ENCODE data around the gene KIF5B.
"Not testable (repeated sequence)": the region's sequence is repeated elsewhere in the genome, so short reads cannot be mapped to it uniquely, and the experiment has no call there.

Gene KIF5B

DNA sequence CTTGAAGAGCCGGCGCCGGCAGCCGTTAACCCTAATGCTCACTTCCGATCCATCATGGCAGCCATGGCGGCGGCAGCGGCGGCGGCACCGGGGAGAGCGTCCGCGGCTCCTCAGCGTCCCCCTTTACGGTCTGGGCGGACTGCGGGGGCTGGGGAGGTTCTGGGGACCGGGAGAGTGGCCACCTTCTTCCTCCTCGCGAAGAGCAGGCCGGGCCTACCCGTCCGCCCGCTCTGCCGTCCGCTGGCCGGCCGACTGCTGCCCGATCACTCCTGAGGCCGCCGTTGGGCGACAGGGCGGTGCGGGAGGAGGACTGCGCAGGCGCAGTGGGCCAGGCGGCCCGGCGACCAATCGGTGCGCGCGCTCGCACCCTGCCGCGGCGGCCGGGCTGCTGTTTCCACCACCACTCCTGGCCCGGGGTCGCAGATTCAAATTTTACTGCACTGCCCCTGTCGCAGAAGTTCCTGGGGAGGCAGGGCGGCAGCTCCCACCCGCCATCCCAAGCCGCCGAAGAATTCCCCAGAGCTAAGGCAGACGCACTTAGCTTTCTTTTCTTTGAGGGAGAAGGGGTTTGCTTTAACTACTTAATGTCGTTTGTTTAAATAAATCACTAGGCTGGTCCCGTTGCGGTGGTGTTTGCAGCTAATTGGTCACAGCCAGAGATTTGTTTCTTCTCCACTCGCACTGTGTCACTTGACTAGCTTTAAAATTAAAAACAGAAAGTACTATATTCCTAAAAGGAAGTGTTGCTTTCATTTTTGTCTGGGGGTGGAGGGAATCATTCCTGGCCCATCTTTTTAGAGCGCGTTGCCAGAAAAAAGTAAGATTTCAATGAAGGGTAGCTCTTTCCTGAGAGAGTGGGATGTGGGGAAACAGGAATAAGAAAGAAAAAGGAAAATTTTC, at the start of gene KIF5B:
Gene KIF5B (minus strand): TSS at position 290 of the 900 bp plus-strand sequence. CDS start 452 bp downstream, outside the sequence.
- DNase-seq: peak; percentile 76

DNA sequence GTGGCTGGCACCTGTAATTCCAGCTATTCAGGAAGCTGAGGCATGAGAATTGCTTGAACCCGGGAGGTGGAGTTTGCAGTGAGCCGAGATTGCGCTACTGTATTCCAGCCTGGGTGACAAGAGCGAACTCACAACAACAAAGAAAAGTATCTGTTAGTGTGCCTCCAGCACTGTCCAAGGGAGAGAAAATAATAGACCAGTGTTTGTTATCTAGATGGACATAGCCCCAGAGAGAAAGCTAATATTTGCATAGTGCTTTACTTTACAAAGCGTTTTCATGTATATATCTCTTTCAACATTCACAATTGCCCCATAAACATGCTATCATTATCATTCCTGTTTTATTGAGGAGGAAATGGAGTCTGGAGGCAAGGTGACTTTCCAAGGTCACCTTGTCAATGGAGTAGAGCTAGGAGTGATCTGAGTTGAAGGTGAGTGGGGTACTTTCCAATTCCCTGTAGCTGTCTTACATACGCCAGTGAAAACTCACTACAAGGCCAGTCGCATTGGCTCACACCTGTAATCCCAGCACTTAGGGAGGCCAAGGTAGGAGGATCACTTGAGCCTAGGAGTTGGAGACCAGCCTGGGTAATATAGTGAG, 49.7 kb upstream of the KIF5B start:
- no peak for DNase-seq

DNA sequence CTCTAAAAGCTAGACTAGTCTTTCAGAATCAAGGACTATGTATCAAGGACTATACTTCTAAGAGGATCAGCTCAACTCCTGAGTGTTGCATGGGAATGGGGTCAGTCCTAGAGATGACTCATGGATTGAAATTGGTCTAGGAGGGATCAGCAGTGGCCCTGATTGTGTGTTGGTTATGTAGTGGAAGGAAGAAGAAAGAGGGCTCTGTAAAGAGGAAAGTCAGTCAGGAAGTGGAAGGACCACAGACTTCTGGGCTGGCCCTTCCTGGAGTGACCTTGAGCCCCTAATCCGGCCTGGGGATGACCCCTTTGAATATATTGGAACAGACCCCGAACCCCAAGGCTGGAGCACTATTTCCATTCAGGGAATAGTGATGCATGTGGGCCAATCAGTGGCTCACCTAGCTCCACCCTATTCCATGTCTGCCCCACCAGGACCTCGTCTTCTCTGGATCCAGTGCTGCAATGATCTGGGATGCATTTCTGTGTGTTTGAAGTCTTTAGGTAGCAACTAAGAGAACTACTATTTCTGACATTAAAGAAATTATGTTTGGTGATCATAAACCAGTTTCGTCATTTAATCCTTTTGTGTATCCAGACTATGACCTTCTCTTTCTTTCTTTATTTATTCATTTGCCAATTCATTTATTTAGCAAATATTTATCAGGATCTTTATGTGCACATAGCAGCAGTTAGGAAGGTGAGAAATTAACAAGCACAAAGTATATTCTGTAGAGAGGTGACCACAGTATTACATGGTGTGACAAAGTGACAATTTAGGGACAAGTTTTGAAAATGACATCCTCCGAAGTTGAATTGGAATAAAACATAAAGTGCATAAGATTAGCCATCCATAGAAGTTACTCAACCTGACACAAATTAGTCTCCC, 48.6 kb upstream of the KIF5B start:
- DNase-seq: no peak

DNA sequence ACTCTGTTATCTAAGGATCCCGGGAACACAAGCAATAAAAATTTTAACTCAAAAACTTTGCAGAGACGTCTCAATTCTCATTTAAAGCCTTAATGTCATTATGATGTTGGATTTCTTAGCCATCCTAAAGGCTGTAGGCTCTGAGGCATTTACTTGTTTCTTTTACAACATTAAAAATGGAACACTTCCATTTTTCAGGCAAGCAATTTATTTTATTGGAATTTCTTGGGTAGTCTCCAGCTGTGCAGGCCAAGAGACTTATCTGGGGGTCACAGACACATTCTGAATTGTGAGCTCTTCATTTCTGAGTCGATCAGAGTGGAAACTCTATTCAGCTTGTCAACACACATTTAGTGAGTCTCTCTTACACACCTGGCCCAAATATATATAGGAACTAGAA, 48.0 kb upstream of the KIF5B start:
- no peak for DNase-seq

DNA sequence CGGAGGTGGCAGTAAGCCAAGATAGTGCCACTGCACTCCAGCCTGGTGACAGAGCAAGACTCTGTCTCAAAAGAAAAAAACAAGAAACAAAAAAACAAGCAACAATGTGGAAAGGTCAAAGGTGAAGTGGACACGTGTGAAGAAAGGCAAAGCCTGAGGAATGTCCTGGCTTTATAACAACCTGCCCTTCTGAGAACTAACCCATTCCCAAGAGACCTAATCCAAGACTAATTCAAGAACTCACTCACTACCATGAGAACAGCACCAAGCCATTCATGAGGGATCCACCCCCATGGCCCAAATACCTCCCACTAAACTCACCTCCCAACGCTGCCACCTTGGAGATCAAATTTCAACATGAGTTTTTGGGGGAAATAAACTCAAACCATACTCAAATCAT, 47.5 kb upstream of the KIF5B start:
- no peak for DNase-seq

DNA sequence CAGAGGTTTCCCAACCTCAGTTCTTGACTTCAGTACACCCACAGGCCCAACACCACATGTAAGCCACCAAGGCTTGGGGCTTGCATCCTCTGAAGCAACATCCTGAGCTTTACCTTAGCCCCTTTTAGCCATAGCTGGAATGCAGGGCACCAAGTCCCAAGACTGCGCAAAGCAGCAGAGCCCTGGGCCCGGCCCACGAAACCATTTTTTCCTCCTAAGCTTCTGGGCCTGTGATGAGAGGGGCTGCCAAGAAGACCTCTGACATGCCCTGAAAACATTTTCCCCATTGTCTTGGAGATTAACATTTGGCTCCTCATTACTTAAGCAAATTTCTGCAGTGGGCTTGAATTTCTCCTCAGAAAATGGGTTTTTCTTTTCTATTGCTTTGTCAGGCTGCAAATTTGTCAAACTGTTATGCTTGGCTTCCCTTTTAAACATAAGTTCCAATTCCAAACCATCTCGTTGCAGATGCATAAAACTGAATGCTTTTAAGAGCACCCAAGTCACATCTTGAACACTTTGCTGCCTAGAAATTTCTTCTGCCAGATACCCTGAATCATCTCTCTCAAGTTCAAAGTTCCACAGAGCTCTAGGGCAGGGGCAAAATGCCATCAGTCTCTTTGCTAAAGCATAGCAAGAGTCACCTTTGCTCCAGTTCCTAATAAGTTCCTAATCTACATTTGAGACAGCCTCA, 42.5 kb upstream of the KIF5B start:
- DNase-seq: not testable (repeated sequence)

DNA sequence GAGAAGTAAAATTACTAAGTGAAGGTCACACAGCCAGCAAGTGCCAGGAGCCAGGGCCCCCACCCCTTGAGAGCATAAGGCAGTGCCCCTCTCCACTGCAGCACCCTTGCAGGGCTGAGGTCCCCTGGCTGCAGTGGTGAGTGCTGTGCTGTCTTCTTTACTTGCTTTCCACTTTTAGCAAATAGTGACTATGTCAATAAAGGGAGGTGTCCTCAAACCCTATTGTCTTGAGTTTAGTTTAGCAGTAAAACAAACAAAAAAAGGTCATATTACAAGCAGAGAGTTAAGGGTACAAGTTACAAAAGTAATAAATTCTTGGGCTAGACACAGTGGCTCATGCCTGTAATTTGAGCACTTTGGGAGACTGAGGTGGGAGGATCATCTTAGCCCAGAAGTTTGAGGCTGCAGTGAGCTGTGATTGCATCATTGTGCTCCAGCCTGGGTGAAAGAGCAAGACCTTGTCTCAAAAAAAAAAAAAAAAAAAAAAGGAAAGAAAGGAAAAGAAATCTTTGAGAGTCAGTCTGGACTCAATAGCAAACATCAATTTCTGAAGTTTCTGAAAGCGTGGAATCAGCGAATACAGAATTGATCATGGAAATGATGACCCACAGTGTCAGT, 39.0 kb upstream of the KIF5B start:
- no peak for DNase-seq

DNA sequence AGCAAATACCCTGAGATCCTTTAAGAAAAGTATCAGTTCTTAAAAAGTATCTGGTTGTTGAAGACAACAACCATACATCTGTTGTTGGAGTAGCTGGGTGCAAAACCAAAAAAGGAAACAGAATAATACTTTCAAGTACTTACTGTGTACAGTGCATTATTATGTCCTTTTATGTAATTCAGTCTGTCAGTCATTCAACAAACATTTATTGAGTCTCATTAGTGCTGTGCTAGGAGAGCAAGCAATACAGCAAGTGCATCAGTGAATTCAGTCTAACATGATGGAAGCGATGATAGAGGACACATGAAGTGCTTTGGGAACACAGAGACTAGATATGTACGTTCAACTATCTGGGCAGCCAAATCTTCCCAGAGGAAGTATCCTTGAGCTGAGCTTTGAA, 37.4 kb upstream of the KIF5B start:
- DNase-seq: no peak

DNA sequence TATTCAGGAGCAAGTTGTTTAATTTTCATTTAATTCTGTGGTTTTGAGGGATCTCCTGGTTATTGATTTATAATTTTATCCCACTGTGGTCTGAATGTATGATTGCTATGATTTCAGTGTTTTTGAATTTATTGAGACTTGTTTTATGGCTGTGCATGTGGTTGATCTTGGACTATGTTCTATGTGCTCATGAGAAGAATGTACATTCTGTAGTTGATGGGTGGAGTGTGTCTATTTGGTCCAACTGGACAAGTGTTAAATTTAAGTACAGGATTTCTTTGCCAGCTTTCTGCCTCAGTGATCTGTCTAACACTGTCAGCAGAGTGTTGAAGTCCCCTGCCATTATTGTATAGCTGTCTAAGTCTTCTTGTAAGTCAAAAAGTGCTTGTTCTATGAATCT, 34.8 kb upstream of the KIF5B start:
- DNase-seq: no peak

DNA sequence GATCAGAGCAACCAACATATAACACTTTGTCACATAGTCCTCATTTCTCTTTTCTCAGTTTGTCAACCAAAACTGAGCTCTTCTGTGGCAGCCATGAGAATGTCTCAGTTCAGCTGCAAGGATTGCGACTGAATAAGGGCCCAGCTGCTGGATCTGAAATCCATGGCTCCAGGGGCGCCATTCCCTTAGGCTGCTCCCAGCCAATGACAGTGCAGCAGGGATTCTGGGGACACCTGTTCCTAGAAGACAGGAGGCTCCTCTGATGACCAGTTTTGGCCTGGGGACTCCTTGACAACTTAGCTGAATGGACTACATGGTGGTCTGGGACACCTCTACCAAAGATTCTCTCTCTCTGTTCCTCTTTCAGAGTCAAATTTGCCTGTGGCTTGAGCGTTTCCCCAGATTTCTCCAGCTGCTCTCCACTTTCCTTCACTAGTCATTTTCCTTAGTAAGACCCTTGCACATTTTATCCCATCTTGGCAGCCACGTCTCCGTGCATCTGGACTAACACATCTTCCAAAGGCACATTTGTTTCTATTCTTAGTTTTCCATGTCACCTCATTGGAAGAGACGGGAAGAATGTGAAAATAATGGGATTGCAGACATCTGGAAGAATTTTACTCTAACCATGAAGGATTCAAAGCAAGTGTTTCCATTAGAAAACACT, 28.1 kb upstream of the KIF5B start:
- no peak for DNase-seq

DNA sequence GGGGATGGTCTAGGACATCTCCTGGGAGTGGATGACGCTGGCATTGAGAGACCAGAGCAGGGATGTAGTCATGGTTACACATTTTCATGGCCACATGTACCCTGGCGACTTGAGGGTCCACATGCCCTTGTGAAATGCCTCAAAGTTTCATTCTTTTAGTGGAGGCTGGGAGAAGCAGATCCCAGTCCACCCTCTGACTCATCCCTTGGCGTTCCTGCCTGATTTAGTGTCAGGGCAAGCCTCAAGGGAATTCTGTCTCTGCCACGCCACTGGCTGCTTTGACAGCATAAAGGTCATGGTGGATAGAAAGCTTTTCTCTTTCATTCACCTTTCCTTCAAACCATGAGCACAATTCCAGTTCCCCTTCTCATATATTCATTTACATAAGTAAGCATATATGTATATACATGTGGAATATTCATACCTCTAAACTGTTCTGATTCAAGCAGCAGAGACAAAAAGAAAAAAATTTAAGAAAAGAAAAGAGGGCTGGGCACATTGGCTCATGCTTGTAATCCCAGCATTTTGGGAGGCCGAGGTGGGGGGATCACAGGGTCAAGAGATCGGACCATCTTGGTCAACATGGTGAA, 21.8 kb upstream of the KIF5B start:
- no peak for DNase-seq

DNA sequence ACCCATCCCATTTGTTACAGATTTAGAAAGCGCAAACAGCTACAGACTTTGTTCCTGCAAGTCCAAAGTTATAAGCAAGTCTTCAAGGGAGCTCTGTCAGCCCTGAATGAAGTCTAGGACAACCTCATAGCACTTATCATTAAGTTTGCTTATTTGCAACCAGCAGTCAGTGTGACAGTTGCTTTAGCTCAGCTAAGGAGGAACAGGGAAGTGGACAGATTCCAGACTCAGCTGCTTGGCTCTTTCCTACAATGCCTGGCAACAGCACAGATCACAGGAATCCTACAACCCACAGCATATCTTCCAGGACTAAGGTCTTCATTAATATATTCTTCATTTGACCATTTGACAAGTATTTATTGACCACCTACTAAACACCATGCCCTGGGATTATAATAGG, 17.4 kb upstream of the KIF5B start:
- DNase-seq: no peak

DNA sequence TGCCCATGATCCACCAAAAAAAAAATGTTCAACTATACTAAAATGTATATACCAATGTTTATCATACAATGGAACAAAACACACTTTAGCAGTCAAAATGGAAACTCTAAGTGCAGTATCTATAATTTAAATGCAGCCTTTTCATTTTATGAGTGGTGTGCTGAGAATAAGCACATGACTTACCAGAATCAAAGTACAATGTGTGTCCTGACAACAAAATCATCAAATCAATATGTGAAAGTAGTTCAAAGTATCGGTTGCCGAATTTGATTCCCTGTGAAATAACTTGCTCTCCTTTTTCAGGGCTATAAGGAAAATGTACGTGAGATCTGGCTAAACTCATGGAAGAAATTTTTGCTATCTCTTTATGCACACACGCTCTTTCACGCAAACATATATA, 16.9 kb upstream of the KIF5B start:
- no peak for DNase-seq

DNA sequence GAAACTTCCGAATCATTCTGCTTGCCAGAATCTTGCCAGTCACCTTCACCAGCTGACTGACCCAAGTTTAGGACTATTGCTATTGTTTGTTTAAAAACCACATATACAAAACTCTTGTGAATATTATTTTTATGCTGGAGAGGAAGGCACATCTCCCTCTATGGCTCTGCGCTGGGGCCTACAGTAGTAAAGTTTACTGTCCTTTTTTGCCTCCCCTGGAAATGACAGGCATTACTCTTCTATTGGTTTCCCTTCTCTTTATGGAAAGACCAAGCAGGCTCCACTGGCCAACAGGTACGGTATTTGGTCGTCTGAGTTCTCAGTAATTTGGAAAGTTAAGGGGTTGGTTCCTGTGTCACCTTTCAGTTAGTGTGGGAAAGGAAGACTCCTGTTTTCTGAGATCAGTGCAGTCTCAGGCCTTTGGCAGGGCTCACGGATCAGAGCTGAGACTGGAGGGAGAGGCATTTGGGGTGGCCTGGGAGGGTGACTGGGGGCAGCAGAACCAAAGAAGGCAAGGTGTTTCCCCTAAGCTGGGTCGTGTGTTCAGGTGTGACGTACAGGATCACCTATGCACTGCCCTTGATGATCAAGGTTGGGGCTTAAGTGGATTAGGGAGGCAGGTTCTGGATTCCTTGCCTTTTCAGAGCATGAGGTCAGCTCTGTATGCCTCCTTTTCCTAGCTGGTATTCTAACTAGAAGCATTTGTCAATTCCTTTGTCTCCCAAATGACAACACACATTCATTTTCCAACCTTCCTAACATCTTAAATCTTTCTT, 16.0 kb upstream of the KIF5B start:
- no peak for DNase-seq

DNA sequence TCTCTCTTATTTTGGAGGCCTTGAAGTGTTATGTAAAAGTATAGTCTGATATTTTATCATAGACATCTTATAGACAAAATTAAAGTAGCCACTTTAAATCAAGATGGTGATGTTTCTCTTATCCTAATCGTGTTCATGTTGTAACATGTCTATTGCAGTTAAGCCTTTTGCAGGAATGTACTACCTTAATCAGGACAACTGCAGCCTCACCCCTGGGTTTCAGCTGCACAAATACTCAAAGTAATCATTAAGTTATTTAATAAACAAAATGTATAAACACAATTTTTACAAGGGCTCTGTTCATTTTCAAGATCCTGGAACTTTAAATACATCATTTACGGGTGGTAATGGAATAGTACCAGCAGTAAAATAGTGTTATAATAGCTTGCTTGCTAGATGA, 14.4 kb upstream of the KIF5B start:
- no peak for DNase-seq

DNA sequence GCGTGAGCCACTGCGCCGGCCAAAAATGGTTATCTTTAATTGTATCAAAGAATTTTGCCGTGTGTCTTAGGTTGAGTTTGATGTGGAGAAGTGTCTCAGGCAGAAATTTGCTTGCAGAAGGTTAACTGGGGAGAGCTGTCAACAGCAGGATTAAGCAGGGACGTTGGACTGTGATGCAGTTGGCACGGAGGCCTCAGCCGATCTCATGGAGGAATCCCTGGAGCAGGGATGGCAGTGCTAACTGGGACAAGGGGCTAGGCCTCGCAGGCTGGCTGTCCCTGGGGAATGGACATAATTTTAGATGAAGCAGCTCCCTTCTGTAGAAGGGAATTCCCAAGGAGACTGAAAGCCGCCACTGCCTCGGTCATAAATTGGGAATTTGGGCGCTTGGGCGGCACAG, 12.3 kb upstream of the KIF5B start:
- no peak for DNase-seq

DNA sequence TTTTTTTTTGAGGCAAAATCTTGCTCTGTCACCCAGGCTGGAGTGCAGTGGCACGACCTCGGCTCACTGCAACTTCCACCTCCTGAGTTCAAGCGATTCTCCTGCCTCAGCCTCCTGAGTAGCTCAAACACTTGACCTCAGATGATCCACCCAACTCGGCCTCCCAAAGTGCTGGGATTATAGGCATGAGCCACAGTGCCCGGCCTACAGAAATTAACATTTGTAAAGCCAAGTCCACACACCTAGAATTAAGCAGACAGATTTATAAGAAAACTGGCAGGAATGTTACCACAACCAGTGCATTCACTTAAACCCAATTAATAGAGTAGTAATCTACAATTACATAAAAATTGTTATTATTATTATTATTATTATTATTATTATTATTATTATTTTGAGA, 11.7 kb upstream of the KIF5B start:
- DNase-seq: not testable (repeated sequence)

DNA sequence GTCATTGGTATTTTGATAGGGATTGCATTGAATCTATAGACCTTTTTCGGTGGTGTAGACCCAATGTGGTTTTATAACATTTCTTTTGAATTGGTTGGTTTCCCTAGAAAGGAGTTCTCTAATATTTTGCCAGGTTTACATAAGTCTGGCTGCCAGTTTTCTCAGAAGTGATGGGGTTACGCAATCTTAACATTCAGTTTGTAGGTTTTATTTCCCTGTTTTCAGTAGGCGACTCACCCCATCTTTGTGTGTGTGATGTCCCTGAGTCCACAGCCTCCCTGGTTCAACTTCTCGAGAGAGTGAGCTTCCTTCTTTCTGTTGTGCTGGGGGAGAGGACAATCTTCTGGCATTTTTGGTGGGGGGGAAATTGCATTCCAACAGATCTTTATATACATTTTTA, 9.6 kb upstream of the KIF5B start:
- no peak for DNase-seq

DNA sequence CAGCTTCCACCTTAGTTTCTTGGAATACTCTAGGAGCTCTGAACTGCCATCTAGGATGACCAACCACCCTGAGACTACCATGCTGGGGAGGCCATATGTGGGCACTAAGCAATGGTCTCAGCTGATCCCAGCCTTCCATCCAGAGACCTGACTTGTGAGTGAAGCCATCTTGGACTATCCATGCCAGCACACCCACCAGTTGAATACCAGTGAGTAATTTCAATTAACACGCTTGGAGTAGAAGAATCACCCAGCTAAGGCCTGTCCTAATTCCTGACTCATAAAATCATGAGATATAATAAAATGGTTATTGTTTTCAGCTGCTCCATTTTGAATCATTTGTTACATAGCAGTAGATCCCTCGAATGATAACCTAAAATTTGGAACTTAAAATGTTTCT, 5.2 kb upstream of the KIF5B start:
- no peak for DNase-seq

DNA sequence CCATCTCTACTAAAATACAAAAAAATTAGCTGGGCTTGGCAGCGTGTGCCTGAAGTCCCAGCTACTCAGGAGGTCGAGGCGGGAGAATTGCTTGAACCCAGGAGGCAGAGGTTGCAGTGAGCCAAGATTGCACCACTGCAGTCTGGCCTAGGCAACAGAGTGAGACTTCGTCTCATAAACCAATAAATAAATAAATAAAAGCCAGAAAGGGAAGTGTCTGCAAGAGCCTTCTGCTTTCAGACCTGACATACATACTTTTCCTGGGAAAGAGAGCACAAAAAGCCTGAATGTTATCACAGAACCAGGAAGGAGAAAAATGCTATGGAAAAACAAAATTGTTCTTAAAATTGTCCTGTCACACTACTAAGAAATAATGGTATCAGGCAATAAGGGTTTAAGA, 4.1 kb upstream of the KIF5B start:
- no peak for DNase-seq

DNA sequence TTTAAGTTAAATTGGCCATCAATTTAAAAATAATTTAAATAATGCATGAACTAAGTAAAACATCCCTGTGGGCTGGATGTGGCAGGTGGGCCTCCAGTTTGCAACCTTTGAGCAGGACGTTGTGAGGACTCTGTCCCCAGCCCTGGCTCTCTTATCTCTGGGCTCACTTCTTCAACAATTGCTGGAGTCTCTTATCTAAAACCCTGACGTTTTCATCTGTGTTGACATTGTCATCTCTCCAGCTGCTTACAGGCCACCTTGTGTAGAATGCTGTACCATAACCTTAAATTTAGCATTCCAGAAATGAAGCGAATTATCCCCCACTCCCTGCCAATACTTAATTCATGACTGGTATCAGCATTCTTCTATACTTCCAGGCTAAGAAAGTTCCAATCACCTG, 3.2 kb upstream of the KIF5B start:
- no peak for DNase-seq
